Upper lobe of right lung (tissue), 1 donor: ENCODE results near the gene UGT1A9. TPM values are rescaled to one million over a fixed set of nuclear protein-coding genes. Genes with fewer than 3 reads are reported as not detected.
A peak's percentile ranks its signal among the peaks of the same experiment; 100 is the strongest.

ENCODE experiments used
- ATAC-seq: fragments of 200-7000 bp; cut with Tn5 transposase; one replicate; pipeline ENCODE4 v1.9.1; 2020; ENCODE audit warnings: mild to moderate bottlenecking, moderate library complexity
- DNase-seq: peaks from one replicate; pipeline ENCODE4 v3.0.0-alpha.2; 2020
- H3K27ac ChIP-seq: fragments of 200-600 bp; one replicate; pipeline ENCODE4 v1.8.0; 2022
- H3K27me3 ChIP-seq: fragments of 200-600 bp; one replicate; pipeline ENCODE4 v1.8.0; 2022; ENCODE audit warnings: mild to moderate bottlenecking
- H3K36me3 ChIP-seq: fragments of 200-600 bp; one replicate; pipeline ENCODE4 v1.8.0; 2022
- H3K4me1 ChIP-seq: fragments of 200-600 bp; one replicate; pipeline ENCODE4 v1.8.0; 2022
- H3K4me3 ChIP-seq: fragments of 200-600 bp; one replicate; pipeline ENCODE4 v1.8.0; 2022; ENCODE audit warnings: mild to moderate bottlenecking
- H3K9me3 ChIP-seq: fragments of 200-600 bp; one replicate; pipeline ENCODE4 v1.8.0; 2022
- intact Hi-C: fragments of 100-400 bp; cut with DNase I; formaldehyde crosslinking; loops from one replicate; pipeline ENCODE4 v1.11.0; 2022
- total RNA-seq: library from RNA; stranded (reverse); fragmentation: NEBNext Ultra II Directional; extraction: Animal tissue kit (Norgen Biotek cat#: 25700); gene quantifications from one replicate; pipeline ENCODE4 v1.2.1, GENCODE V29; 2021
- TF ChIP-seq, protein P1 (sequence below): fragments of 200-600 bp; IDR thresholded peaks from one replicate; pipeline ENCODE4 v1.8.0; 2022; ENCODE audit warnings: antibody characterized with exemption
- donor health status: DM: no; HTN: yes; CAD: no; lungs with severe emphysema.

UGT1A9 gene
- total RNA-seq, 1 donor from 2014 or later: not detected

DNA sequence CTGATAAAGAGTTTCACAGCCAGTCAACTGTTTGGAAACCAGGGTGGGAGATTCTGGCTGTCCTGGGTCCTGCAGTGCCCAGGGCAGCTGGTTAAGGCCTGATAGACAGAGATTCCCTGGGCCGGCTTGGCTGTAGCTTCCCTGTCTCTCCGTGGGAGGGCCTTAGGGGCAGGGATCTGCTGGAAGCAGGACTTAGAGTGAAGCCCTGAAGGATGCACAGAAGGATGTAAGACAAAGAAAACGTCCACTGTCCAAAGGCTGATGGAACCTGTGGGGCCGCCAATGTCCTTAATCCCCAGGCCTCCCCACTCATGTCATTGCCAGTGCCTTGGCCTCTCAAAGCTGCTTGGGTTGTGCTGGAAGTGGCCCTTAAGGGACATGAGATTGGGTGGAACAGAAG is 139.4 kb downstream of the UGT1A9 start:
- no peaks in the 10 kb centered on the region for H3K27me3 ChIP-seq
- DNase-seq (peak; percentile 43), ATAC-seq (no peak)

DNA sequence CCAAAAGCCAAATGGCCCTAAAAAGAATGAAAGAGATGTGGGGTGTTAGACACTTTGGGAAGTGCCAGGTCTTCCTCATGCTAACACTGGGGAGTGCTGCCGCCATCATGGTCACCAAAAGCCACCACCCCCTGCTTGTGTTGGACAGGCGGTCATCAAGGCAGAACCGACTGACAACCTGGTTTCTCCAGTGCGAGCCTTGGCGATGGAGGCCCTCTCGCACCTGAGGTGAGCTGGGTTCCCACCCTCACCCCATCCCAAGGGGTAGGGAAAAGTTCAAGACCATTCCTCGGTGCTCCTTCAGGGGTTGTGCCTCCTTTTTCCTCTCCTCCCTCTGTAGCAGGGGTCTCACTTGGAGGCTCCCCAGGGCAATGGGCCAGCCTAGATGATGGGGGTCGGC is 140.0 kb downstream of the UGT1A9 start:
- TF ChIP-seq, protein P1, sequence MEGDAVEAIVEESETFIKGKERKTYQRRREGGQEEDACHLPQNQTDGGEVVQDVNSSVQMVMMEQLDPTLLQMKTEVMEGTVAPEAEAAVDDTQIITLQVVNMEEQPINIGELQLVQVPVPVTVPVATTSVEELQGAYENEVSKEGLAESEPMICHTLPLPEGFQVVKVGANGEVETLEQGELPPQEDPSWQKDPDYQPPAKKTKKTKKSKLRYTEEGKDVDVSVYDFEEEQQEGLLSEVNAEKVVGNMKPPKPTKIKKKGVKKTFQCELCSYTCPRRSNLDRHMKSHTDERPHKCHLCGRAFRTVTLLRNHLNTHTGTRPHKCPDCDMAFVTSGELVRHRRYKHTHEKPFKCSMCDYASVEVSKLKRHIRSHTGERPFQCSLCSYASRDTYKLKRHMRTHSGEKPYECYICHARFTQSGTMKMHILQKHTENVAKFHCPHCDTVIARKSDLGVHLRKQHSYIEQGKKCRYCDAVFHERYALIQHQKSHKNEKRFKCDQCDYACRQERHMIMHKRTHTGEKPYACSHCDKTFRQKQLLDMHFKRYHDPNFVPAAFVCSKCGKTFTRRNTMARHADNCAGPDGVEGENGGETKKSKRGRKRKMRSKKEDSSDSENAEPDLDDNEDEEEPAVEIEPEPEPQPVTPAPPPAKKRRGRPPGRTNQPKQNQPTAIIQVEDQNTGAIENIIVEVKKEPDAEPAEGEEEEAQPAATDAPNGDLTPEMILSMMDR: no peak
- intact Hi-C loops: no loop called here
- Histone ChIP-seq H3K9me3 (no peaks in the 10 kb centered on the region), H3K27me3 (no peaks in the 10 kb centered on the region), H3K4me3 (no peak overlapping the region), H3K36me3 (no peaks in the 10 kb centered on the region), H3K4me1 (no peaks in the 10 kb centered on the region), H3K27ac (no peak overlapping the region)
- DNase-seq: peak; percentile 38
- no peak for ATAC-seq

More for the DNA sequence above, 139.4 kb downstream of the UGT1A9 start:
- TF ChIP-seq, protein P1: no peak
- no peaks in the 10 kb centered on the region for H3K4me1 ChIP-seq
- H3K27ac ChIP-seq: no peak overlapping the region
- H3K9me3 ChIP-seq: no peaks in the 10 kb centered on the region
- no peaks in the 10 kb centered on the region for H3K36me3 ChIP-seq
- intact Hi-C loops: no loop called here
- no peak overlapping the region for H3K4me3 ChIP-seq

DNA sequence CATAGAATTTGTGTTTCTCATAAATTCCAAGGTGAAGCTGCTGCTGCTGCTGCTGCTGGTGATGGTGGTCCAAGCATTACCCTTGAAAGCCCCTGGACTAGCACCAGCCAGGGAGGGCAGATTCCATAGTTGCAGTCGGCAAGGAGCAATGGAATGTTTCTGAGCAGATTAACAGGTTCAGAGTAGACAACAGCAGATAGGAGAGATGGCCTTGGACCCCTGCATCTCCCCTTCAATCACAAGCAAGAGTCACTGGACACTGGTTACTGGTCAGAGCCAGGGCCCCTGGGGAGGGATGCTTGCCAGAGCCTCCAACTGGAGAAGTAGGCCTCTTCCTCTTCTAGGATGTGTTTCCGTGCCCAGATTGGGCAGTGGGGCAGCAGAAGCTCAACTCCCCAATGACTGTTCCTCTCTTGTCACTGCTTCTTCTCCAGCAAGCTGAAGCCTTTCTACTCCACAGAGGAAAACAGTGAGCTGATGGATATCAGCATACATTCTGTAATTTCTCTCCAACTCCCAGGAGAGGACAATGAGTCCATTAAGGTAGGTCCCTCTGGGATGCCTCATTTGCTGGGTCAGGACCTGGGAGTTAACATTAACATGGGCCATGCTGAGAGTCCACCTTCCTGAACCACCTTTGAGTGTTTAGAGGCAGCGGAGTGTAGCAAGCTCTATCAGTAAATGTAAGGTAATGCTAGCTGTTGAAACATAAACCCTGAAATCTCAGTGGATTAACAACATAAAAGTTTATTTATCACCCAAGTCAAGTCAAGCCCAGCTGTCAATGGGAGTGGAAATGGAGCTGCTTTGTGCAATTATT is 141.7 kb downstream of the UGT1A9 start:
- Histone ChIP-seq H3K9me3 (no peaks in the 10 kb centered on the region), H3K27me3 (no peaks in the 10 kb centered on the region), H3K4me3 (no peak overlapping the region), H3K36me3 (no peaks in the 10 kb centered on the region), H3K27ac (no peak overlapping the region), H3K4me1 (no peaks in the 10 kb centered on the region)
- DNase-seq: peak; percentile 34
- intact Hi-C loops: no loop called here
- ATAC-seq: no peak
- TF ChIP-seq, protein P1: no peak

DNA sequence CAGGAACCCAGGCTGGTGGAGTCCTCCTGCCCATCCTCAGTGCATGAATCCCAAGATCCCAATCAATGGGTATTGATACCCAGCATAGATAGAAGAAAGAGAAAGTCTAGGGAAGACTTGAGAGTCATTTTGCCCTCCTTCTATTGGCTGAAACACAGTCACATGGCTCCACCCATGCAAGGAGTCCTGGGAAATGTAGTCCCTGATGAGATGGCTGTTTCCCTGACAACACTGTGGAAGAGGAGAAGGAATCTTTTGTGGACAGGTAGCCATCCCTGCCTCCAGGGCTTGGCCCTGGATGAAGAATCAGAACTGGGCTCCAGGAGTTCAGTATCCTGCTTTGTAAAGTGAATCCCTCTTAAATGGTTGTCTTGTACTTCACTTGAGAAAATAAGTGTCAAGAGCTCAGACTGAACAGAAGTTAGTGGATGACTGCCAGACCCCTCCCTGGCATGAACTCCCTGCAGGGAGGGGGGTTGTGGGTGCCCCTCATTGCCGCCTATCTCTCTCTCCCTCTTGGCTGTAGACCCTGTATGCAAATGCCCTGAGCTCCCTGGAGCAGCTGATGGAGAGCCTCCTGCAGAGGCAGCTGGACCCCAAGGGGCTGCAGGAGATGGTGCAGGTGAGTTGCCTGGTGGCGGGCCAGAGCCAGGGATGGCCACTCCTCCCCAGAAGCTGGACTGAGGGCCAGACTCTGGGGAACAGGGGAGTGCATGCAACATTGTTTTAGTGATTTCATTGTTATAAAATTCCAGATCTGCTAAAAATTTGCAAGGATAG is 142.5 kb downstream of the UGT1A9 start:
- no peak overlapping the region for H3K4me3 ChIP-seq
- intact Hi-C loops: no loop called here
- no peaks in the 10 kb centered on the region for H3K27me3 ChIP-seq
- no peak overlapping the region for H3K27ac ChIP-seq
- no peaks in the 10 kb centered on the region for H3K9me3 ChIP-seq
- DNase-seq (peak; percentile 43), ATAC-seq (no peak)
- H3K4me1 ChIP-seq: no peaks in the 10 kb centered on the region
- H3K36me3 ChIP-seq: no peaks in the 10 kb centered on the region
- TF ChIP-seq, protein P1: no peak

DNA sequence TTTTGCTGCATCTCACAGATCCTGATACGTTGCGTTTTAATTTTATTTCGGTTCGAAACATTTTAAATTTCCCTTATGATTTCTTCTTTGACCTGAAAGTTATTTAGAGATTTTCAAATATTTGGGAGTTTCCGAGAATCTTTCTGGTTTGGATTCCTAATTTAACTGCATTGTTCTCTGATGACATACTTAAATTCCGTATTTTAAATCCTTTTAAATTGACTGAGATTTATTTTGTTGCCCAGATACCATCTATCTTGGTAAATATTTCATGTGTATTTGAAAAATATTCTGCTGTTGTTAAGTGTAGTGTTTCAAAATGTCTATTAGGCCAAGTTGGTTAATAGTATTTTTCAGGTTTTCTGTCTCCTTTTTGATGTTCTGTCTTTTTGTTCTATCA is 144.2 kb downstream of the UGT1A9 start:
- no peaks in the 10 kb centered on the region for H3K27me3 ChIP-seq
- no peaks in the 10 kb centered on the region for H3K4me1 ChIP-seq
- intact Hi-C loops: no loop called here
- H3K36me3 ChIP-seq: no peaks in the 10 kb centered on the region
- H3K27ac ChIP-seq: no peak overlapping the region
- DNase-seq: no peak
- TF ChIP-seq, protein P1: no peak
- no peak overlapping the region for H3K4me3 ChIP-seq
- no peak for ATAC-seq
- H3K9me3 ChIP-seq: no peaks in the 10 kb centered on the region
